ENCODE results near the gene EFCAB11. TPM values are rescaled to one million over a fixed set of nuclear protein-coding genes. Genes with fewer than 3 reads are reported as not detected.
"Not testable (repeated sequence)": the region's sequence is repeated elsewhere in the genome, so short reads cannot be mapped to it uniquely, and the experiment has no call there.

EFCAB11 gene
- total and polyA plus RNA-seq, 11 donors = 0.79 to 4.6 (median 3.3) TPM

- 54 to 62% (median 61%) methylated on average over 4 of the region's 4 CpGs for WGBS, 4 donors
- H3K4me1 ChIP-seq = peaks cover 0 to 10% (median 0%) of the 10 kb centered on the region in 12 donors
- intact Hi-C loops (cut with DNase I) = loop anchor here in 3 of 10 donors (1.0 to 5.0 kb wide), 2 partner anchors 861 to 863 kb away; no protein-coding TSS in a partner anchor
- H3K27me3 ChIP-seq = no peaks in the 10 kb centered on the region
- no peak overlapping the region for H3K27ac ChIP-seq
- DNase-seq = no peak
- no peak for ATAC-seq
- H3K9me3 ChIP-seq = no peaks in the 10 kb centered on the region
- H3K4me3 ChIP-seq = no peak overlapping the region
- TF ChIP-seq CTCF (IDR thresholded peaks at IDR 0.05) (no peak), POLR2A (IDR thresholded peaks at IDR 0.05) (no peak)
- H3K36me3 ChIP-seq = no peaks in the 10 kb centered on the region
These were observed 51.6 kb downstream of the EFCAB11 start for GRCh38 chr14:89902881-89903280.

- TF ChIP-seq POLR2A (IDR thresholded peaks at IDR 0.05) = no peak
- TF ChIP-seq CTCF (IDR thresholded peaks at IDR 0.05) = no peak
- ATAC-seq (no peak), DNase-seq (no peak)
- WGBS, 4 donors = 90 to 94% (median 92%) methylated on average over 4 of the region's 4 CpGs
- peaks cover 0 to 10% (median 0%) of the 10 kb centered on the region in 12 donors for H3K4me1 ChIP-seq
- no peaks in the 10 kb centered on the region for H3K9me3 ChIP-seq
- no peak overlapping the region for H3K27ac ChIP-seq
- H3K4me3 ChIP-seq = no peak overlapping the region
- no peaks in the 10 kb centered on the region for H3K36me3 ChIP-seq
- intact Hi-C loops (cut with DNase I) = loop anchor here in 4 of 10 donors (1.0 to 5.0 kb wide), 2 partner anchors 859 to 861 kb away; no protein-coding TSS in a partner anchor
- no peaks in the 10 kb centered on the region for H3K27me3 ChIP-seq
These were observed 53.7 kb downstream of the EFCAB11 start for GRCh38 chr14:89900802-89901201.

DNA sequence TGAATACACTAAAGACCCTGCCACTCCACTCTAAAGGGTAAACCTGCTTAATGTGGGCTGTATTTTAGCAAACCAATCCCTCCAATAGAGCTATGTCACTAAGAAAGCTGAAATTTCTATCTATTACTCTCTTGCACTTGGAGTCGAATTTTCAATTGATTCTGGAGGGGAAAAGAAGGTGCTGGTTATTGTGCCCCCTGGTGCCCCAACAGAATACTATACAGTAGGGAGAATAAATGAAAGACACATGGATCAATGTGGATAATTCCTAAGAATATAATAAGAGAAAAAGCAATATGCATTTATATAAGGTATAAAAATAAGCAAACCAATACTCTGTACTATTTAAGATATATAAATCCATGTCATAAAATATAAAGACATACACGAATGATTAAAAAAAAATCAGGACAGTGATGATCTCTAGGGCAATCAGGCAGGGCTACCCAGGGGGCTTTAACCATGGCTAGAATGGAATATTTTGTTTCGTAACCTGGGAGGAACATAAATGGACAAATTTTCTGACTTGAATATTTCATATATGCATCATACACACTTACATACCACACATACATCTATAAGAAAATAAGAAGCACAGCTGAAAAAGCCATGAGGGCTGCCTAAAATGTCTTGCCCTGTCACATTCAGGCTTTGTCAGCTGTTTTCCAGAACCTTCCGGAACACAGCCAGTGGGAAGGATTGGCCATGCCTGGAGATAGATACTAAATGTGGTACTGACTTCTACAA lies 54.4 kb downstream of the EFCAB11 start:
- Histone ChIP-seq H3K27ac (no peak overlapping the region), H3K27me3 (no peaks in the 10 kb centered on the region), H3K9me3 (no peaks in the 10 kb centered on the region), H3K4me3 (no peak overlapping the region), H3K4me1 (peaks cover 0 to 10% (median 0%) of the 10 kb centered on the region in 12 donors), H3K36me3 (no peaks in the 10 kb centered on the region)
- WGBS, 4 donors = 76 to 79% (median 77%) methylated on average over 4 of the region's 4 CpGs
- intact Hi-C loops (cut with DNase I) = loop anchor here in 4 of 10 donors (1.0 to 5.0 kb wide), 3 partner anchors 858 to 873 kb away; no protein-coding TSS in a partner anchor
- peak in 2 of 4 donors; percentile 39 to 67 for ATAC-seq
- no peak for DNase-seq
- TF ChIP-seq POLR2A (IDR thresholded peaks at IDR 0.05) (no peak), CTCF (IDR thresholded peaks at IDR 0.05) (peak; percentile 33 to 68 (median 53))

GRCh38 chr14:89899291-89899690 lies 55.2 kb downstream of the EFCAB11 start:
- no peak for ATAC-seq
- H3K9me3 ChIP-seq = no peaks in the 10 kb centered on the region
- peaks cover 0 to 10% (median 0%) of the 10 kb centered on the region in 12 donors for H3K4me1 ChIP-seq
- no peaks in the 10 kb centered on the region for H3K27me3 ChIP-seq
- H3K36me3 ChIP-seq = no peaks in the 10 kb centered on the region
- H3K27ac ChIP-seq = no peak overlapping the region
- intact Hi-C loops (cut with DNase I) = loop anchor here in 1 of 10 donors (5.0 kb wide), 1 partner anchor 872 kb away; no protein-coding TSS in a partner anchor
- TF ChIP-seq CTCF (IDR thresholded peaks at IDR 0.05) (no peak), POLR2A (IDR thresholded peaks at IDR 0.05) (no peak)
- DNase-seq = no peak
- 86 to 96% (median 91%) methylated on average over 1 of the region's 1 CpG for WGBS, 4 donors
- H3K4me3 ChIP-seq = no peak overlapping the region

DNA sequence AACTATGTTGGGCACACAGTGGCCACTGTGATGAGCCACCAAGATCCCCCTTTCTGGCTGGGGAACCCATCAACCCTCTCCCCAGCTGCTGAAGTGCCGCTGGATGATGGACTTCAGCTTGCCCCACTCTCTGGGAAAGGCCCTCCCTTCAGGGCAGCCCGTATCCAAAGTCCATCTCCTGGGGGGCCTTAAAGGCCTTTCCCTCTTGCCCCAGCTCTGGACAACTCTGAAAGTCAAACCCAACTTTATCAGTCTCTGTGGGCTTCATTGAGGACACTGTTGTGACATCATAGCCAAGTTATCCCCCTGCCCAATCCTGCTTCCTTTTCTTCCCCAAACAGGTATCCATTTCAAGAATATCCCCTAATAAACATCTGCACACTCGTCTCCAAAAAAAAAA lies 61.1 kb downstream of the EFCAB11 start:
- H3K27me3 ChIP-seq; H3K27ac ChIP-seq; H3K36me3 ChIP-seq; DNase-seq; H3K4me1 ChIP-seq; ATAC-seq; H3K4me3 ChIP-seq; intact Hi-C loops (cut with DNase I): not testable (repeated sequence)
- H3K9me3 ChIP-seq = peaks cover 0 to 11% (median 0%) of the 10 kb centered on the region in 12 donors
- 76 to 97% (median 91%) methylated on average over 3 of the region's 3 CpGs for WGBS, 4 donors
